ENCODE results near the gene TSC22D2.

The TSC22D2 gene

DNA sequence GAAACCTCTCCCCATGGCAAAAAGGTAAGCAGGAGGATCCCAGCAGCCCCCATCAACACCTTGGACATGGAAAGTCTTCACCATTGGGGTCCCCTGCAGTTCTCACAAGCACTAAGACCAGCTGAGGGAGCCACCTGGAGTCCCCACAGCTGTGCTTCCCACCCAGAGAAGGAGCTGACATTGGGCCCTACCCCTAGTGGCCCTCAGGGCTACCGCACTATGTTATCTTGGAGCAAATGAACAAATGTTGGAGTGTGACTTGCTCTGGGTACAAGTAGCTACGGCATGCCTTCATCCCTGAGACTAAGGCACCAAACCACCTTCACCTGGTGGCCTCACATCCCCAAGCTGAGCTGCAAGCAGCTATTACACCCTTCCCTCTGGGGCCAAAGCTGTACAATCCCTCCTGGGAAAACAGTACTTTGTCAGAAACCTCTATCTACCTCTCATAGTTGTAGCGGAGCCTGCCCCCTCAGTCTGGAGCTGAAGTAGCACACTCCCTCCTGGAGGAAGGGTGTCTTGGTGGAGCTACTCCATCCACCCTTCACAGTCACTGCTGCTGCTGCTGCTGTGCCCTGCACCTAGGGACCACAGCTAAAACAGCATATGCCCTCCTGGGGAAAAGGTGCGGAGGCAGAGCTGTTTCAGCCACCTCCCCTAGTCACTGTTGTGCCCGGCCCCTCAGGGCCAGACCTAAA, 95.5 kb downstream of the TSC22D2 start:
- TF ChIP-seq EZH2phosphoT487 (IDR thresholded peaks at IDR 0.05; ENCODE audit: borderline replicate concordance) = no peak
- TF ChIP-seq, protein P1, sequence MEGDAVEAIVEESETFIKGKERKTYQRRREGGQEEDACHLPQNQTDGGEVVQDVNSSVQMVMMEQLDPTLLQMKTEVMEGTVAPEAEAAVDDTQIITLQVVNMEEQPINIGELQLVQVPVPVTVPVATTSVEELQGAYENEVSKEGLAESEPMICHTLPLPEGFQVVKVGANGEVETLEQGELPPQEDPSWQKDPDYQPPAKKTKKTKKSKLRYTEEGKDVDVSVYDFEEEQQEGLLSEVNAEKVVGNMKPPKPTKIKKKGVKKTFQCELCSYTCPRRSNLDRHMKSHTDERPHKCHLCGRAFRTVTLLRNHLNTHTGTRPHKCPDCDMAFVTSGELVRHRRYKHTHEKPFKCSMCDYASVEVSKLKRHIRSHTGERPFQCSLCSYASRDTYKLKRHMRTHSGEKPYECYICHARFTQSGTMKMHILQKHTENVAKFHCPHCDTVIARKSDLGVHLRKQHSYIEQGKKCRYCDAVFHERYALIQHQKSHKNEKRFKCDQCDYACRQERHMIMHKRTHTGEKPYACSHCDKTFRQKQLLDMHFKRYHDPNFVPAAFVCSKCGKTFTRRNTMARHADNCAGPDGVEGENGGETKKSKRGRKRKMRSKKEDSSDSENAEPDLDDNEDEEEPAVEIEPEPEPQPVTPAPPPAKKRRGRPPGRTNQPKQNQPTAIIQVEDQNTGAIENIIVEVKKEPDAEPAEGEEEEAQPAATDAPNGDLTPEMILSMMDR (conservative IDR thresholded peaks at IDR 0.05; ENCODE audit: low read length) = peak; percentile 31
- Histone ChIP-seq H3F3A (ENCODE audit: low read depth) (no peaks in the 10 kb centered on the region), H4K20me1 (ENCODE audit: insufficient read depth, low read length, poor library complexity, severe bottlenecking) (no peaks in the 10 kb centered on the region), H3K9me2 (replicated peaks; ENCODE audit: low read depth, low read length) (no peaks in the 10 kb centered on the region), H3K27me3 (ENCODE audit: insufficient read depth, low read length, poor library complexity, severe bottlenecking) (no peaks in the 10 kb centered on the region), H3K36me3 (ENCODE audit: insufficient read depth, low read length) (no peaks in the 10 kb centered on the region), H3K4me1 (ENCODE audit: insufficient read depth, low read length, poor library complexity, severe bottlenecking) (no peaks in the 10 kb centered on the region), H2AFZ (ENCODE audit: low read length) (no peak overlapping the region), H3K4me3 (ENCODE audit: low read length, poor library complexity, severe bottlenecking) (no peak overlapping the region), H3K9ac (ENCODE audit: low read depth, low read length, poor library complexity, severe bottlenecking) (no peak overlapping the region), H3K9me3 (ENCODE audit: insufficient read depth, low read depth, low read length) (peaks cover 6% of the 10 kb centered on the region; the same call in 1 of the 2 replicates), H3K4me2 (ENCODE audit: low read depth, low read length, poor library complexity, severe bottlenecking) (no peak overlapping the region), H3K79me2 (ENCODE audit: insufficient read depth, low read length) (no peaks in the 10 kb centered on the region)

DNA sequence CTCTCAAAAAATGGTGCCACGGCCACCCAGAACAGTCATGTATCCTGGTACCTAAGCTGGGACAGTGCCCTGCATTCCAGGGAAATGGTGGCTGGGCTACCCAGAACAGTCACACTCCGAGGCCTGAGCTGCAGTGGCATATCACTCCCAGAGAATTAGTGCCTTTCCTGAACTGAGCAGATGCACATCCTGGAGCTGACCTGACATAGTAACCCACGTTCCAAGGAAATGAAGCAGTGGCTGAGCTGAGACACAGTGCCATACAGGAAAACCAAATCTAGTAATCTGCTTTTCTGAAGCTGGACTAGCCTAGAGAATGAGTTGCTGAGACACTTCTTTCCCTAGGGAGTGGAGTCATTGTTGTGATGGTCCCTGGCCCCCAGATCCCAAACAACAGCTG, 96.4 kb downstream of the TSC22D2 start:
- Histone ChIP-seq H2AFZ (ENCODE audit: low read length) (no peak overlapping the region), H3K27me3 (ENCODE audit: insufficient read depth, low read length, poor library complexity, severe bottlenecking) (no peaks in the 10 kb centered on the region), H3K4me3 (ENCODE audit: low read length, poor library complexity, severe bottlenecking) (no peak overlapping the region), H3K9me3 (ENCODE audit: insufficient read depth, low read depth, low read length) (peaks cover 6% of the 10 kb centered on the region; the same call in 1 of the 2 replicates), H4K20me1 (ENCODE audit: insufficient read depth, low read length, poor library complexity, severe bottlenecking) (no peaks in the 10 kb centered on the region), H3K36me3 (ENCODE audit: insufficient read depth, low read length) (no peaks in the 10 kb centered on the region), H3K9me2 (replicated peaks; ENCODE audit: low read depth, low read length) (no peaks in the 10 kb centered on the region), H3K4me2 (ENCODE audit: low read depth, low read length, poor library complexity, severe bottlenecking) (no peak overlapping the region), H3F3A (ENCODE audit: low read depth) (no peaks in the 10 kb centered on the region), H3K4me1 (ENCODE audit: insufficient read depth, low read length, poor library complexity, severe bottlenecking) (no peaks in the 10 kb centered on the region), H3K79me2 (ENCODE audit: insufficient read depth, low read length) (no peaks in the 10 kb centered on the region), H3K9ac (ENCODE audit: low read depth, low read length, poor library complexity, severe bottlenecking) (no peak overlapping the region)
- TF ChIP-seq, protein P1 (conservative IDR thresholded peaks at IDR 0.05; ENCODE audit: low read length) = no peak
- no peak for TF ChIP-seq EZH2phosphoT487 (IDR thresholded peaks at IDR 0.05; ENCODE audit: borderline replicate concordance)

DNA sequence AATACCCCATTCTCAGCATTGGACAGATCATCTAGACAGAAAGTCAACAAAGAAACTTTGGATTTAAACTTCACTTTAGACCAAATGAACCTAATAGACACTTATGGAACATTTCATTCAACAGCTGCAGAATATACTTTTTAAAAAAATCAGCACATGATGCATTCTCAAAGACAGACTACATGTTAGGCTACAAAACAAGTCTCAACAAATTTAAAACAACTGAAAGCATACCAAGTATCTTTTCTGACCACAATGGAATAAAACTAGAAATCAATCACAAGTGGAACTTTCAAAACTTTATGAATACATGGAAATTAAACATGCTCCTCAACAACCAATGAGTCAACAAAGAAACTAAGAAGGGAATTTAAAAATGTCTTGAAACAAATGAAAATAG, 100.3 kb downstream of the TSC22D2 start:
- Histone ChIP-seq H3K79me2 (ENCODE audit: insufficient read depth, low read length) (no peaks in the 10 kb centered on the region), H2AFZ (ENCODE audit: low read length) (no peak overlapping the region), H3K27me3 (ENCODE audit: insufficient read depth, low read length, poor library complexity, severe bottlenecking) (no peaks in the 10 kb centered on the region), H4K20me1 (ENCODE audit: insufficient read depth, low read length, poor library complexity, severe bottlenecking) (no peaks in the 10 kb centered on the region), H3F3A (ENCODE audit: low read depth) (no peaks in the 10 kb centered on the region), H3K4me3 (ENCODE audit: low read length, poor library complexity, severe bottlenecking) (no peak overlapping the region), H3K9me2 (replicated peaks; ENCODE audit: low read depth, low read length) (no peaks in the 10 kb centered on the region), H3K9ac (ENCODE audit: low read depth, low read length, poor library complexity, severe bottlenecking) (no peak overlapping the region), H3K4me1 (ENCODE audit: insufficient read depth, low read length, poor library complexity, severe bottlenecking) (no peaks in the 10 kb centered on the region), H3K36me3 (ENCODE audit: insufficient read depth, low read length) (no peaks in the 10 kb centered on the region), H3K4me2 (ENCODE audit: low read depth, low read length, poor library complexity, severe bottlenecking) (no peak overlapping the region), H3K9me3 (ENCODE audit: insufficient read depth, low read depth, low read length) (no peaks in the 10 kb centered on the region)
- TF ChIP-seq EZH2phosphoT487 (IDR thresholded peaks at IDR 0.05; ENCODE audit: borderline replicate concordance) = no peak
- TF ChIP-seq, protein P1 (conservative IDR thresholded peaks at IDR 0.05; ENCODE audit: low read length) = no peak
